Measurements from ENCODE around the gene EVC.
"Not testable (repeated sequence)": the region's sequence is repeated elsewhere in the genome, so short reads cannot be mapped to it uniquely, and the experiment has no call there.

EVC gene

GRCh38 chr4:5789141-5789540 lies 78.1 kb downstream of the EVC start:
- DNase-seq: no peak

DNA sequence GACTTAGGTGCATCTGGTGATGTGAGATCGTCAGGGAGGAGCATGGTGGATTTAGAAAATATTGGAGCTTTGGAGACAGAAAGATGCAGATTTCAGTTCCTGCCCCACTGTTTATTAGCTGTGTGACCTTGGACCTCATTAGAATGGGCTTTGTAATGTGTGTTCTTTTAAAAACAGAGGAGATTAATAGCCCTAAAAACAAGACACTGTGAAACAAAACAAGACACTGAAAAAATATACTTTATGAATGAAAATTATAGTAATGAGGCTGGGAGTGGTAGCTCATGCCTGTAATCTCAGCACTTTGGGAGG lies 79.5 kb downstream of the EVC start:
- DNase-seq: no peak

- no peak for DNase-seq
These were observed 80.7 kb downstream of the EVC start for GRCh38 chr4:5791654-5792053.

- DNase-seq: no peak
These were observed 82.5 kb downstream of the EVC start for GRCh38 chr4:5793514-5793913.

DNA sequence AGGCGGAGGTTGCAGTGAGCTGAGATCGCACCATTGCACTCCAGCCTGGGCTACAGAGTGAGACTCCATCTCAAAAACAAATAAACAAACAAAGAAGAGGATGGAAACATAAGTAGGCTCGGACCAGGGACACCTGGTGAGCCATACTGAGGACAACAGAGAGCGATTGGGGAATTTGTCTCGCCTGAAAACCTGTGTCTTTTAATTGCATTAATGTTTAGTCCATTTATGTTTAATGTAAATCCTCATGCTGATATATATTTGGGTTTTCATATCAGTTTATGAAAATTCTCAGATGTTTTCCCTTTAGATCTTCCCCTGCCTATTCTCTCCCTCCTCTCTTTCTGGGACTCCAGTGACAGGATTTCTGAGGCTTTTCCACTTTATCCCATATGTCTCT lies 84.6 kb downstream of the EVC start:
- DNase-seq: no peak

GRCh38 chr4:5796976-5797375 lies 86.0 kb downstream of the EVC start:
- DNase-seq: no peak

DNA sequence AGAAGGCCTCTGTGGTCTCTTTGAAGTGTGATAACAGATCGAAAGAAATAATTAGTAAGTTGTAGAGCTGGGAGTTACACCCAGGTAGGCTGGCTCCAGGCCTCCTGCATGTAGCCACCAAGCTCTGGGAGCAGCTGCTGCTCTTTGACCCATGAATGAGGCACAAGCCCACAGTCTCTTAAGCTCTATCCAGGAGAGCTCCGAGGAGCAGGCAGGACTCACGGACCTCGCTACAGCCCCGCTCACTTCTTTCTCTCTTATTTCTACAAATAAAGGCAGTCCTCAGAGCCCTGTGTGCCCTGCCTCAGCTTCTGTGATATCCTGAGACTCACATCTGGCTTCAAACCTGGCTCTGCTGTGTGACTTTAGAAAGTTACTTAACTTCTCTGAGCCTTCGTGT lies 86.9 kb downstream of the EVC start:
- no peak for DNase-seq

DNA sequence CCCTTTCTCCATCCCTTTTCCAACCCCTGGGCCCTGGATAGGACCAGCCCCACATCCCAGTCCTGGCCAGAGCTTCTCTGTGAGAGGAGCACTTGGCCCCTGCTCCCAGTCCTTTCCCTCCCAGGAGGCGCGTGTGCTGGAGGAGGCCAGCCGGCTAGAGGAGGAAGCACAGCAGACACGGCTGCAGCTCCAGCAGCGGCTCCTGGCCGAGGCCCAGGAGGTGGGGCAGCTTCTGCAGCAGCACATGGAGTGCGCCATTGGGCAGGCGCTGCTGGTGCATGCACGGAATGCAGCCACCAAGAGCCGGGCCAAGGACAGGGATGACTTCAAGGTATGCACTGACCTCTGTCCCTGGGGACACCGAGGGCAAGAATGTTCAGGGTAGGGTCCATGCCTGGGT lies 87.5 kb downstream of the EVC start:
- DNase-seq: no peak

- DNase-seq: no peak
These were observed 87.9 kb downstream of the EVC start for GRCh38 chr4:5798946-5799345.

GRCh38 chr4:5799406-5799805 lies 88.4 kb downstream of the EVC start:
- DNase-seq: no peak

- no peak for DNase-seq
These were observed 89.5 kb downstream of the EVC start for GRCh38 chr4:5800496-5800895.

- no peak for DNase-seq
These were observed 90.7 kb downstream of the EVC start for GRCh38 chr4:5801696-5802095.

DNA sequence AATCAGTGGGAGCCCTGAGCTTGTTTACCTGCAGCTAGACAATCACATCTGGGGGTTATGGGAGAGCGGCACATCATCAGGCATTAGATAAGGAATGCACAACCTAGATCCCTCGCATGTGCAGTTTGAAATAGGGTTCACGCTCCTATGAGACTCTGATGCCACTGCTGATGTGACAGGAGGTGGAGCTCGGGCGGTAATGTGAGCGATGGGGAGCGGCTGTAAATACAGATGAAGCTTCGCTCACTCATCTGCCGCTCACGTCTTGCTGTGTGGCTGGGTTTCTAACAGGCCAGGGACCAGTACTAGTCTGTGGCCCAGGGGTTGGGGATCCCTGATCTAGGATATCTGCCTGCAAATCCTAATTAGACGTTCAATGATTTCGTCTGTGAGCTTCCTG lies 91.6 kb downstream of the EVC start:
- no peak for DNase-seq

- DNase-seq: no peak
These were observed 93.7 kb downstream of the EVC start for GRCh38 chr4:5804656-5805055.

DNA sequence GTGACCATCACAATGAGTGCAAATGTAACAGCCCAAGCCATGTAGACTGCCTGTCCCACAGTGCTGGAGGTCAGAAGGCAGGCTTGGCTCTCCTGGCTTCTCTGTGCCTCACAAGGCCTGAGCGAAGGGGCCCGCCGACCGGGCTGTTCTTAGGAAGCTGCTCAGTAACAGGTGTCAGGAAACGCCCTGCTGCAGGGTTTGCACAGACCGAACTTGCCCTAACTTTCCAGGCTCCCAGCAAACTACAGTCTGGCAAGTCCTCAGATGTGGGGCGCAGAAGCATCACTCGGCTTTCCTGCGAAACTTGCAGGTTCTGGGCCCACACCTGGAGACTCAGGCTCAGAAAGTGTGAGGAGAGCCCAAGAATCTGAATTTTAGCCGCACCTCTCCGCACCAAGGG lies 94.3 kb downstream of the EVC start:
- DNase-seq: no peak

GRCh38 chr4:5808081-5808741 lies 97.2 kb downstream of the EVC start:
- no peak for DNase-seq

DNA sequence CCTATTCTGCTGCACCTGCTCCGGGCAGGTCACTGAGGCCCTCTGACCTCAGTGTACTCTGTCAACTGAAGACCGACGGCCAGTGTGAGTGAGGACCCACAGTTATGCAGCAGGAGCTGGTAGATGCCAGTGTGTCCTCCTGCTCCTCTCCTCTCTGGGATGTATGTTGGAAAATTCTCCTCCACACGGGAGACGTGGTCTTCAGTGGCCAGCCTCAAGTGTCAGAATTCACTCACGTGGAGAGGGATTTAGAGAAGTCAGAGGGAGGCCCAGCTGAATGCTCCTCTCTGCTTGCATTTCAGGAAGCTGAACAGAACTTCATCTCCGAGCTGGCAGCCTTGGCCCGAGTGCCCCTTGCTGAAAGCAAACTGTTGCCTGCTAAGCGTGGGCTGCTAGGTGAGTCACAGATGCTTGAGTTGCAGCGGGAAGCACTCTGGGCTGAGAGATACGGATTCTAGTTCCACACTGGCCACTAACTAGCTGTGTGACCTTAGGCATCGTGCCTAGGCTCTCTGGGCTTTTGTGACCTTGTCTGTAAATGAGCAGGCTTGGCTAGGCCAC lies 98.3 kb downstream of the EVC start:
- no peak for DNase-seq

DNA sequence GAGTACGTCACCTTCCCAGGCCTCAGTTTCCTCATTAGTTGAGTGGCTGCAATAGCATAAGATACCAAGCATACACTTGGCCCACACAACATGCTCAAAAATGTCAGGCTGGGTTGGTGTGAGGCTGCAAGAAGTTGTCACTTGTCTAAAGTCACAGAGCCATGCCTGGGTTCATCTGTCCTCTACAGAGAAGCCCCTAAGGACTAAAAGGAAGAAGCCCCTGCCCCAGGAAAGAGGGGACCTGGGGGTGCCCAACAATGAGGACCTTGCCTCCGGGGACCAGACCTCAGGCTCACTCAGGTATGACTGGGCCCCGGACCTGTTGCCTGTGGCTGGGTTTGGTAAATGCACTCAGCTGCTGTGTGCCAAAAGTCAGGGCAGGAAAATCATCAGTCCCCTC lies 99.2 kb downstream of the EVC start:
- no peak for DNase-seq

DNA sequence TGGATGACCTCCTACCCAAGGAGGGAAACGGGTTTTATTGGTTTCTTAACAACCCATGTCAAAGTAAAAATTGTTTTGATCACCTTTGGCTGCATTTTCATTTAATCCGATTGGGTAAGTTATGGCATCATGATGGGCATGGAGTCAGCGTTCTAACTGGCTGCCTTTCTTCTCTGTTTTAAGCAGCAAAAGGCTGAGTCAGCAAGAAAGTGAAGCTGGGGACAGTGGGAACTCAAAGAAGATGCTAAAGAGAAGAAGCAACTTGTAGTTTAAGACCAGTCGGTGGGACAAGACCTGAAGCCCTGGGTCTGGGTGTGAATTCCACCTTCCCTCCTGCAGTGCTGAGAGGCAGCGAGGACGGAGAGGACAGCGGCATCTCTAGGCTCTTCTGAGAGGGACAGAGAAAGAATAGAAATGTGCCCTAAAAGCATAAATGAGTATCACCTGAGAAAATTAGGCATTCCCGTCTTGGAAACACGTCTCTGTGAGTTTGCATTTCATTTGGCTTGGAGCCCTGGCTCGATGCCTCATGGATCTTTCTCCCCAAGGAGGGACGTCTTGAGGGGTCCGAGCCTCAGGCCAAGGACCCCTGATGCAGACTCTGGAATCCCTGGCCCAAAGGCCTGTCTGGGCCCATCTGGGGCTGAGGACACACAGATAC lies 99.9 kb downstream of the EVC start:
- DNase-seq: no peak

DNA sequence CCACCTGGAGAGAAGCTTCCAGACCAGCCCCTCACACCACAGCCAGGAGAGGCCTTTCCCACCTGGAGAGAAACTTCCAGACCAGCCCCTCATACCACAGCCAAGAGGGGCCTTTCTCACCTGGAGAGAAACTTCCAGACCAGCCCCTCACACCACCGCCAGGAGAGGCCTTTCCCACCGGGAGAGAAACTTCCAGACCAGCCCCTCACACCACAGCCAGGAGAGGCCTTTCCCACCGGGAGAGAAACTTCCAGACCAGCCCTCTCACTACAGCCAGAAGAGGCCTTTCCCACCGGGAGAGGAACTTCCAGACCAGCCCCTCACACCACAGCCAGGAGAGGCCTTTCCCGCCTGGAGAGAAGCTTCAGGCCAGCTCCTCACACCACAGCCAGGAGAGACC lies 101.1 kb downstream of the EVC start:
- DNase-seq: not testable (repeated sequence)

DNA sequence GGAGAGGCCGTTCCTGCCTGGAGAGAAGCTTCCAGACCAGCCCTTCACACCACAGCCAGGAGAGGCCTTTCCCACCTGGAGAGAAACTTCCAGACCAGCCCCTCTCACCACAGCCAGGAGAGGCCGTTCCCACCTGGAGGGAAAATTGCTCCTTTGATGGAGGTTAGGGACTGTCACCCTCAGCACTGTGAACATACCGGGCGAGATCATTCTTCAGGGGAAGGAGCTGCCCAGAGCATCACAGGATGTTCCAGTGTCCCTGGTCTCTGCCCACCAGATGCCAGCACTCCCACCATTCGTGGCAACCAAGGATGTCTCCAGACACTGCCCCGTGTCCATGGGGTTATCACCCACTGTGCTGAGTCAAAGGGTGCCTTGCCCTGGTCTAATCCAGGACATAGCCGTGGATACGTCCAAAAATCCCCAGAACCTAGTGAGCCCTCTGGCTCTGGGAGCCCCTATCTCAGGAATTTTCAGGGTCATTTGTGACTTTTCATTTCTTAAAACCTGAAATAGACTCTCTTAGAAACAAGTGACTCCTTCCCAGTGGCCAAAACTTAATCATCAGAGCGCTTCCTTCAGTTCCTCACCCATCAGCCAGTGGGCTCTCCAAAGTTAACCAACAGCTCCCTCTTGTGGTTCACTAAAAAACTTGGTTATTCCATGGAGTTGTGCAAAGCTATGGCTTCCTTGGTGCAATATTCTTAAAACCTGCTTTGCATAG lies 101.7 kb downstream of the EVC start:
- DNase-seq: no peak

DNA sequence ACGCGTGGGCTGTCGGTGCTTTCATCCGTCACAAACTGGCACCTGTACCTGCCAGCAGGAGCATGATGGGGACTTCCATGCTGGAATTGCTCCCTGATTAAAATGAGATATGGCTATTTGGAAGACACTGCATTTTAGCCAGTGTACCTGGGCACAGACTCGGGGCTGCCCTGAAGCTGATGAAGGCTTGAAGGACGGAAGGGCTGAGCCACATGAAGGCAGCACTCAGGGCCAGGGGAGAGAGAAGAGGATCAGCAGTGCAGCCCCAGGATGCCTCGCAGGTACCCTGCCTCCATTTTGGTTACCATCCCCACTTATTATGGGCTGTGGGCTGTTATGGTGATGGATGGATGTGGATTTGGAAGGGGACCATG lies 102.9 kb downstream of the EVC start:
- DNase-seq: no peak

GRCh38 chr4:5814421-5814820 lies 103.4 kb downstream of the EVC start:
- no peak for DNase-seq

- DNase-seq: no peak
These were observed 104.6 kb downstream of the EVC start for GRCh38 chr4:5815641-5816040.
